Measurements from ENCODE around the gene NEMF. TPM values are rescaled to one million over a fixed set of nuclear protein-coding genes. Genes with fewer than 3 reads are reported as not detected.
"Not testable (repeated sequence)": the region's sequence is repeated elsewhere in the genome, so short reads cannot be mapped to it uniquely, and the experiment has no call there.

Gene NEMF
- total and polyA plus RNA-seq, 8 donors: 48.1 to 94.3 (median 84.1) TPM

GRCh38 chr14:49879646-49880204 lies 27.1 kb upstream of the NEMF start:
- H3K4me1 ChIP-seq: peaks cover 0 to 10% of the 10 kb centered on the region in 2 donors
- intact Hi-C loops (cut with DNase I): loop anchor here in 1 of 2 donors (5.0 kb wide), 1 partner anchor 223 kb away; no protein-coding TSS in a partner anchor
- peak; percentile 48 to 73 for TF ChIP-seq CTCF (IDR thresholded peaks at IDR 0.05)
- H3K4me3 ChIP-seq: no peak overlapping the region
- no peaks in the 10 kb centered on the region for H3K36me3 ChIP-seq
- ATAC-seq (peak; percentile 95), DNase-seq (peak in 1 of 4 donors; percentile 49)
- H3K27me3 ChIP-seq: no peaks in the 10 kb centered on the region
- H3K9me3 ChIP-seq: no peaks in the 10 kb centered on the region
- H3K27ac ChIP-seq: peak overlapping the region in 1 of 2 donors; percentile 26

- Histone ChIP-seq H3K27ac (no peak overlapping the region), H3K4me3 (no peak overlapping the region), H3K4me1 (peaks cover 0 to 10% of the 10 kb centered on the region in 2 donors), H3K27me3 (no peaks in the 10 kb centered on the region), H3K36me3 (no peaks in the 10 kb centered on the region), H3K9me3 (no peaks in the 10 kb centered on the region)
- no peak for TF ChIP-seq CTCF (IDR thresholded peaks at IDR 0.05)
- intact Hi-C loops (cut with DNase I): loop anchor here in 1 of 2 donors (5.0 kb wide), 1 partner anchor 226 kb away; no protein-coding TSS in a partner anchor
- no peak for DNase-seq
- no peak for ATAC-seq
These were observed 24.1 kb upstream of the NEMF start for GRCh38 chr14:49876563-49877127.

- H3K9me3 ChIP-seq: no peaks in the 10 kb centered on the region
- ATAC-seq (no peak), DNase-seq (no peak)
- no peak for TF ChIP-seq CTCF (IDR thresholded peaks at IDR 0.05)
- H3K4me1 ChIP-seq: peaks cover 0 to 10% of the 10 kb centered on the region in 2 donors
- H3K4me3 ChIP-seq: no peak overlapping the region
- H3K27ac ChIP-seq: no peak overlapping the region
- intact Hi-C loops (cut with DNase I): loop anchor here in 1 of 2 donors (5.0 kb wide), 1 partner anchor 227 kb away; no protein-coding TSS in a partner anchor
- no peaks in the 10 kb centered on the region for H3K27me3 ChIP-seq
- no peaks in the 10 kb centered on the region for H3K36me3 ChIP-seq
These were observed 23.1 kb upstream of the NEMF start for GRCh38 chr14:49875640-49876198.

- H3K9me3 ChIP-seq; H3K27ac ChIP-seq; H3K4me3 ChIP-seq; DNase-seq; H3K36me3 ChIP-seq; H3K27me3 ChIP-seq; H3K4me1 ChIP-seq; ATAC-seq; intact Hi-C loops (cut with DNase I): not testable (repeated sequence)
These were observed 21.0 kb upstream of the NEMF start for GRCh38 chr14:49873548-49873947.

- peaks cover 7 to 14% of the 10 kb centered on the region in 2 donors for H3K4me1 ChIP-seq
- no peak for TF ChIP-seq CTCF (IDR thresholded peaks at IDR 0.05)
- intact Hi-C loops (cut with DNase I): no loop called here
- H3K36me3 ChIP-seq: no peaks in the 10 kb centered on the region
- no peak overlapping the region for H3K27ac ChIP-seq
- no peaks in the 10 kb centered on the region for H3K9me3 ChIP-seq
- ATAC-seq (no peak), DNase-seq (no peak)
- no peak overlapping the region for H3K4me3 ChIP-seq
- H3K27me3 ChIP-seq: no peaks in the 10 kb centered on the region
These were observed 18.3 kb upstream of the NEMF start for GRCh38 chr14:49870908-49871307.

All from left lung (tissue), 10 donors.